ENCODE data around the gene ENTR1.
"Not testable (repeated sequence)": the region's sequence is repeated elsewhere in the genome, so short reads cannot be mapped to it uniquely, and the experiment has no call there.

The ENTR1 gene

DNA sequence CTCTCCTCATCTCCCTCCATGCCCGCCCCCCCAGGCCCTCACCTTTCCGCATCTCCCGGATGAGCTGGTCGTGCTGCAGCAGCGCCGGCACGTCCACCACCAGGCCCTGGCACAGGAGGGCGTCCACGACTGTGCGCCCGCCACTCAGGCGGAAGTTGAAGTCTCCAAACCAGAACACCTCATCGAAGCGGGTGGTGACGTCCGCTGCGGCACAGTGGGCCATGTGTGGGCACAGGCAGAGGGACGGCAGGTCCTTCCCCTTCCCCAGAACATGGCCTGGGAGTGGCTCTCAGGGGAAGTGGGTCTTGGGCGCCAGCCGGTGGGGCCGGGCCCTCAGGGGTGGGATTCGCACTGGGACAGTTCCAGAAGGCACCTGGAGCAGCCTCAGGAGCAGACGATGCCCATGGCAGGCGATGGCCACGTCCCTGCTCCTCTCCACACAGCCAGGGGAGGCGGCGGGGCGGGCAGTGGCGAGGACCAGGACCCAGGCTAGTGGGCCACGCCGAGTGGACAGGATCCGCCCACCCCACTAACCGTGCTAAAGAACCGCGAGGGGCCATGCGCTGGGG, 21.5 kb upstream of the ENTR1 start:
- TF ChIP-seq, protein P1, sequence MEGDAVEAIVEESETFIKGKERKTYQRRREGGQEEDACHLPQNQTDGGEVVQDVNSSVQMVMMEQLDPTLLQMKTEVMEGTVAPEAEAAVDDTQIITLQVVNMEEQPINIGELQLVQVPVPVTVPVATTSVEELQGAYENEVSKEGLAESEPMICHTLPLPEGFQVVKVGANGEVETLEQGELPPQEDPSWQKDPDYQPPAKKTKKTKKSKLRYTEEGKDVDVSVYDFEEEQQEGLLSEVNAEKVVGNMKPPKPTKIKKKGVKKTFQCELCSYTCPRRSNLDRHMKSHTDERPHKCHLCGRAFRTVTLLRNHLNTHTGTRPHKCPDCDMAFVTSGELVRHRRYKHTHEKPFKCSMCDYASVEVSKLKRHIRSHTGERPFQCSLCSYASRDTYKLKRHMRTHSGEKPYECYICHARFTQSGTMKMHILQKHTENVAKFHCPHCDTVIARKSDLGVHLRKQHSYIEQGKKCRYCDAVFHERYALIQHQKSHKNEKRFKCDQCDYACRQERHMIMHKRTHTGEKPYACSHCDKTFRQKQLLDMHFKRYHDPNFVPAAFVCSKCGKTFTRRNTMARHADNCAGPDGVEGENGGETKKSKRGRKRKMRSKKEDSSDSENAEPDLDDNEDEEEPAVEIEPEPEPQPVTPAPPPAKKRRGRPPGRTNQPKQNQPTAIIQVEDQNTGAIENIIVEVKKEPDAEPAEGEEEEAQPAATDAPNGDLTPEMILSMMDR (IDR thresholded peaks at IDR 0.05; ENCODE audit: insufficient read depth, low read length, missing control alignments): no peak
- CTCF ChIA-PET: interaction anchor here (1.5 to 1.7 kb wide), 2 partner anchors 10 to 13 kb away, joined by 3 read pairs; no protein-coding TSS in a partner anchor
- H3K4me3 ChIP-seq (ENCODE audit: low read depth, low read length): no peak overlapping the region
- POLR2A ChIA-PET: no interaction called here
- DNase-seq (ENCODE audit: low read depth, low spot score): no peak

DNA sequence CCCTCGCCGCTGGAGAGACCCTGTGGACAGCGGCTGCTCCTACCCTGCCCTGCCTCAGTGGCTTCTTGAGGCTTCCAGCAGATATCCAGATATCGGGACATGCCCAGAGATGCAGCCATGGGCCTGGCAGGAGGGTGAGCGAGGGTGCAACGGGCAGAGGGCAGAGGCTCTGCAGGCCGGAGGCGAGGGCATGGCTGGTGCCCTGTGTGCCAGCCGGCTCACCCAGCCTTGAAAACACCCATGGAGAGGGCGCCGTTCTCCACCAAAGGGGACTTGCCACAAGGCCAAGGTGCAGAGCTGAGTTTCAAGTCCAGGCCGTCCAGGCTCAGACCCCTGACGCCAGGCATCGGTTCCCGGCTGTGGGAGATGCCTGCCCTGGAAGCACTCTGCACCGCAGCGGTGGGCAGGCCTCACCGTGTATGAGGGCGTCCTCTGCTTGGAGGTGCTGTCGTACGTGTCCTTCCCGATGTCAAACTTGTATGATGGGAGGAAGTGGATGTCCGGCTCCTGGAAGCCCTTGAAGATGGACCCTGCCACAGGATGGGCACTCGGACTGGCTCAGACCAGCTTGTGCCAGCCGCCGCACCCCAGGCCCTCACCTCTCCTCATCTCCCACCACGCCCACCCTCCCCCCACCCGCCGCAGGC, 20.3 kb upstream of the ENTR1 start:
- H3K4me3 ChIP-seq (ENCODE audit: low read depth, low read length): no peak overlapping the region
- ChIA-PET POLR2A (no interaction called here), CTCF (interaction anchor here (2.4 kb wide), 1 partner anchor 9 kb away, joined by 7 read pairs; the partner anchor contains the start of gene INPP5E)
- TF ChIP-seq, protein P1 (IDR thresholded peaks at IDR 0.05; ENCODE audit: insufficient read depth, low read length, missing control alignments): no peak
- DNase-seq (ENCODE audit: low read depth, low spot score): no peak

DNA sequence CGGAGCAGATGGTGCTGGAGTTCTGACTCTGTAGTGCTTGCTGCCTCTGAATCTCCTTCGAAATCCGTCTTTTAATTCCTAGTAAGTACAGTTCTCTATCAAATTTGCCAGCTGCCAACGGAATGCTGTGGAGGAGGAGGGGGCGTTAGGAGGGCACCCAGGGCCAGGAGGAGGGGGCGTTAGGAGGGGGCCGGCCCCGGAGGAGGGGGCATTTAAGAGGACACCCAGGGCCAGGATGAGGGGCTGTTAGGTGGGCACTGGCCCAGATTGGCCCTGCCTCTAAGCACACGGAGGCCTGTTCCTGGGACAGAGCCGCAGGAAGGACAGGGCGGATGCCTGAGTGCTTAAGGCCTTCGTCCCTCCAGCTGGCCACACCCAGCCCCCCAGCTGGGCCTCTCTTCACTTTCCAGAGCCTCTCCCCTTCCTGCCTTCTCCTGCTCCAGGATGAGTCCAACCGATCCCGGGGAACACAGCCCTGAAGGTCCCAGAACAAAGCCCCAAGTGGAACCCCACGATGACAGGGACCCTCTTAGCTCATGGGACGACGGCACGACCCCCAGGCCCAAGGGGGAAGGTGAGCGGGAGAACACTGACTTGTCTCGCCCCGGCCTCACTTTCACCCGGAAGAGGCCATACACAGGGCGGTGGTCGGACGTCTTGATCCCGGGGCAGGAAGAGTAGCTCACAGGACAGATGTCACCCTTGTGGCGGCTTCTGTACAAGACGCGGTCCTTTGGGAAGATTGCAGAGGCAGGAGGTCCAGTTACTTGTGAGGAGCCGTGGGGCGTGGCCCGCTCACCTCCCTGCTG, 19.5 kb upstream of the ENTR1 start:
- DNase-seq (ENCODE audit: low read depth, low spot score): no peak
- ChIA-PET CTCF (interaction anchor here (1.1 to 2.4 kb wide), 2 partner anchors 9 to 10 kb away, joined by 4 to 7 read pairs; partner anchors contain the start of gene INPP5E), POLR2A (no interaction called here)
- TF ChIP-seq, protein P1 (IDR thresholded peaks at IDR 0.05; ENCODE audit: insufficient read depth, low read length, missing control alignments): no peak
- no peak overlapping the region for H3K4me3 ChIP-seq (ENCODE audit: low read depth, low read length)

DNA sequence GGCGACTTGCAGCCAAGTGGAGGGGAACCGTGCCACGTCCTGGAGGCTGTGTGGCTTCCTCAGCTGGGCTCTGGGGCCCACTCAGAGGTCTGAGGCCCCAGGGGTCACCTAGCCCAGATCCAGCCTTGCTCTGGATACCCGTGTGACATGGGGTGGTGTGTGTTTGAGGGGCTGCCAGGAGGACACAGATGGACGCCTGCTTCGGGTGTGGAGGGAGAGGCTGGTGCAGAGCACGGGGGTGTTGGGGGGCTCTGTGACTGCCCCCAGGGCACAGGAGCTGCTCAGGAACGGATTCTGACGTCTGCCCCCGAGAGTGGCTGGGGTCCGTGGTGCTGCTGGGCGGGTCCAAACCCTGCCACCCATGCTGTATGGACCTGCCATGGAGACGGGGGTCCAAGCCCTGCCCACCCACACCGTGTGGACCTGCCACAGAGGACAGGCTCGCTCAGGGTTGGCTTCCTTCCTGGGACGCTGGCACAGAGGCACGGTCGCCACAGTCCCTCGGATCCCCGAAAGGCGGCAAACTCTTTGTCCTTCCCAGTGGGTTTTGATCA, 18.7 kb upstream of the ENTR1 start:
- ChIA-PET CTCF (interaction anchor here (1.1 to 2.4 kb wide), 2 partner anchors 9 to 11 kb away, joined by 4 to 7 read pairs; partner anchors contain the start of gene INPP5E), POLR2A (no interaction called here)
- TF ChIP-seq, protein P1 (IDR thresholded peaks at IDR 0.05; ENCODE audit: insufficient read depth, low read length, missing control alignments): no peak
- H3K4me3 ChIP-seq (ENCODE audit: low read depth, low read length): no peak overlapping the region
- DNase-seq (ENCODE audit: low read depth, low spot score): no peak

DNA sequence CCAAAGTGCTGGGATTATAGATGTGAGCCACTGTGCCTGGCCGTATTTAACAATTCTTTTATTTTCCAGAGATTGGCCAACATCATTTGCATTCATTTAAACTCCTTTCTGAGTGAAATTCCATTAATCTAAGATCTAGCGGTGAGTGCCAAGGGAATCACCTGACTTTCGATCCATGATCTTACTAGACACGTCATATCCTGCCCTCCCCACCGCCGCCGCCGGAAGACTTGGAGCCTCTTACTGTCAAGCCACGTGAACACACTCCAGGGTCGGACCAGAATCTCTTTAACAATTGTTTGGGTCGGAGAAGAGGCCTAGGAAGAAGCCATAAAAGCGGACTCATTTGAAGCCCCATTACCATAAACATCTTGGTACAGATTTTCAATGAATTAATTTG, 16.4 kb upstream of the ENTR1 start:
- no peak overlapping the region for H3K4me3 ChIP-seq (ENCODE audit: low read depth, low read length)
- no peak for DNase-seq (ENCODE audit: low read depth, low spot score)
- TF ChIP-seq, protein P1 (IDR thresholded peaks at IDR 0.05; ENCODE audit: insufficient read depth, low read length, missing control alignments): no peak
- ChIA-PET POLR2A (interaction anchor here (0.7 kb wide), 1 partner anchor 57 kb away, joined by 3 read pairs; no protein-coding TSS in a partner anchor), CTCF (interaction anchor here (1.6 to 2.4 kb wide), 2 partner anchors 11 to 27 kb away, joined by 6 to 13 read pairs; partner anchors contain the start of gene SNAPC4)

DNA sequence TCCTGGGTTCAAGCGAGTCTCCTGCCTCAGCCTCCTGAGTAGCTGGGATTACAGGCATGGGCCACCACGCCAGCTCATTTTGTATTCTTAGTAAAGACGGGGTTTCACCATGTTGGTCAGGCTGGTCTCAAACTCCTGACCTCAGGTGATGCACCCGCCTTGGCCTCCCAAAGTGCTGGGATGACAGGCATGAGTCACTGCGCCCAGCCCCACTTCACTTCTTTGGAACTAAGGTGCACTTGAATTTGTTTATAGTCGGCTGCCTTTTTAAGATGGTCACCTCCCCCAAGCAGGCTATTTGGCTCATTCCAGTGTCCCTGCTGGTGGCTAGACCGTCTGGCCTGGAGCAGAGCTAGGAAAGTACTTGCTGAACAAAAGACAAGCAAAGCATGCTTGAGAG, 15.0 kb upstream of the ENTR1 start:
- ChIA-PET POLR2A (interaction anchor here (0.7 kb wide), 1 partner anchor 280 kb away, joined by 3 read pairs; no protein-coding TSS in a partner anchor), CTCF (interaction anchor here (0.8 to 2.5 kb wide), 7 partner anchors 8 to 25 kb away, joined by 5 to 13 read pairs (median 7); partner anchors contain the start of genes ENTR1, PMPCA and SNAPC4)
- not testable (repeated sequence) for H3K4me3 ChIP-seq (ENCODE audit: low read depth, low read length)

More for the DNA sequence above, 15.0 kb upstream of the ENTR1 start:
- DNase-seq (ENCODE audit: low read depth, low spot score): not testable (repeated sequence)
